ENCODE data around the gene GRM7.

Gene GRM7

DNA sequence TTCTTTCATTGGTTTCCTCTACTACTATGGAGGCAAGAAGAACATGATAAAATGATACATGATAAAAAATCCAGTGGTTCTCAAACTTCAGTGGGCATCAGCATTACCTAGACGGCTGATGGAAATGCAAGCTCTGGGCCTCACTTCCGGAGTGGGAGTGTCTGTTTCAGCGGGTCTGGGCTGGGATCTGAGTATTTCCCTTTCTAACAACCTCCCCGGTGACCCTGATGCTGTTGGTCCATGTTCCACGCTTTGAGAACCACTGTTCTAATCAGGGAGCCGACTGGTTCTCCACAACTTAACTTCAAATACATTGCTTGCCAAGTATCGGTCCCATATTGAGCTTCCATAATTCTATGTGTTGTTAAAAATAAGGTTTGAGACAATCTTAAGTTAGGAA, 928.4 kb downstream of the GRM7 start:
- no peak for DNase-seq (ENCODE audit: low read depth)

GRCh38 chr3:7790141-7790540, 929.2 kb downstream of the GRM7 start:
- no peak for DNase-seq (ENCODE audit: low read depth)
